Thoracic aorta (tissue), 2 donors: ENCODE results near the gene COL6A2. TPM values are rescaled to one million over a fixed set of nuclear protein-coding genes. Genes with fewer than 3 reads are reported as not detected.

Source experiments
- ATAC-seq: fragments of 150-250 bp; one replicate; pipeline ENCODE4 v1.8.0; 2017; ENCODE audit warnings: low read depth; ENCODE audit not compliant: insufficient number of reproducible peaks, low FRiP score
- DNase-seq: peaks from one replicate; pipeline ENCODE4 v3.0.0-alpha.2; 2020; ENCODE audit warnings: low spot score
- H3K27ac ChIP-seq, 2 donors: fragments of 200-600 bp; sonication (generic); 1 replicate in 1 of 2; 2 replicates in 1 of 2; pipeline ENCODE4 v1.5.1; 2016; ENCODE audit warnings: mild to moderate bottlenecking in 2 of 2, moderate library complexity in 2 of 2
- H3K27me3 ChIP-seq: fragments of 200-600 bp; sonication (generic); replicated peaks from 2 replicates; pipeline ENCODE4 v1.6.0; 2016; ENCODE audit warnings: mild to moderate bottlenecking; ENCODE audit not compliant: insufficient read depth
- H3K36me3 ChIP-seq: fragments of 200-600 bp; sonication (generic); one replicate; pipeline ENCODE4 v1.5.1; 2016
- H3K4me1 ChIP-seq, 2 donors: fragments of 200-600 bp; sonication (generic); 1 replicate in 1 of 2; 2 replicates in 1 of 2; pipeline versions ENCODE4 v1.5.1 to v1.6.0; 2016; ENCODE audit warnings: low read depth in 2 of 2, mild to moderate bottlenecking in 1 of 2; ENCODE audit not compliant: control insufficient read depth in 1 of 2
- H3K4me3 ChIP-seq: fragments of 200-600 bp; sonication (generic); 2 replicates; pipeline ENCODE4 v1.5.1; 2016; ENCODE audit warnings: mild to moderate bottlenecking
- H3K9me3 ChIP-seq: fragments of 200-600 bp; sonication (generic); 2 replicates; pipeline ENCODE4 v1.5.1; 2016
- CTCF ChIP-seq: fragments of 200-600 bp; sonication (generic); IDR thresholded peaks from one replicate; pipeline ENCODE4 v1.5.1; 2019; ENCODE audit warnings: antibody characterized with exemption
- total RNA-seq, 2 donors: library from RNA; depleted of rRNA; stranded (reverse); fragments of >200 nt; gene quantifications; one replicate each; pipeline versions ENCODE4 v1.1.0 to v1.2.3, GENCODE V29; 2016

The COL6A2 gene
- total RNA-seq, 2 donors from 2014 or later: 1,835 to 1,885 TPM

- Histone ChIP-seq H3K27me3 (no peaks in the 10 kb centered on the region), H3K27ac (no peak overlapping the region), H3K36me3 (no peaks in the 10 kb centered on the region), H3K4me1 (peaks cover 0 to 10% of the 10 kb centered on the region in 2 donors), H3K4me3 (no peak overlapping the region), H3K9me3 (no peaks in the 10 kb centered on the region)
- ATAC-seq (no peak), DNase-seq (no peak)
- TF ChIP-seq CTCF: no peak
Observed at GRCh38 chr21:46156378-46156645, 58.4 kb downstream of the COL6A2 start.

- Histone ChIP-seq H3K36me3 (no peaks in the 10 kb centered on the region), H3K9me3 (no peaks in the 10 kb centered on the region), H3K27me3 (no peaks in the 10 kb centered on the region), H3K27ac (no peak overlapping the region), H3K4me1 (peaks cover 0 to 13% of the 10 kb centered on the region in 2 donors), H3K4me3 (no peak overlapping the region)
- TF ChIP-seq CTCF: no peak
- ATAC-seq: no peak
- no peak for DNase-seq
Observed at GRCh38 chr21:46156678-46157077, 58.8 kb downstream of the COL6A2 start.

- Histone ChIP-seq H3K9me3 (no peaks in the 10 kb centered on the region), H3K4me1 (peaks cover 0 to 19% of the 10 kb centered on the region in 2 donors), H3K4me3 (no peak overlapping the region), H3K27me3 (no peaks in the 10 kb centered on the region), H3K27ac (no peak overlapping the region), H3K36me3 (no peaks in the 10 kb centered on the region)
- no peak for TF ChIP-seq CTCF
- DNase-seq (no peak), ATAC-seq (no peak)
Observed at GRCh38 chr21:46157396-46157986, 59.6 kb downstream of the COL6A2 start.

- Histone ChIP-seq H3K9me3 (no peaks in the 10 kb centered on the region), H3K27me3 (no peaks in the 10 kb centered on the region), H3K4me3 (no peak overlapping the region), H3K4me1 (peaks cover 0 to 16% of the 10 kb centered on the region in 2 donors), H3K36me3 (no peaks in the 10 kb centered on the region), H3K27ac (no peak overlapping the region)
- ATAC-seq: no peak
- no peak for DNase-seq
- TF ChIP-seq CTCF: no peak
Observed at GRCh38 chr21:46157987-46158451, 60.1 kb downstream of the COL6A2 start.

GRCh38 chr21:46158666-46159300 is 60.9 kb downstream of the COL6A2 start:
- DNase-seq (no peak), ATAC-seq (no peak)
- Histone ChIP-seq H3K27me3 (no peaks in the 10 kb centered on the region), H3K9me3 (no peaks in the 10 kb centered on the region), H3K4me3 (no peak overlapping the region), H3K27ac (no peak overlapping the region), H3K36me3 (no peaks in the 10 kb centered on the region), H3K4me1 (peaks cover 0 to 11% of the 10 kb centered on the region in 2 donors)
- TF ChIP-seq CTCF: no peak
